Body of pancreas (tissue), 4 donors: ENCODE measurements around the gene NPAS1. TPM values are rescaled to one million over a fixed set of nuclear protein-coding genes. Genes with fewer than 3 reads are reported as not detected.

Experiments
- ATAC-seq: fragments of 150-250 bp; one replicate; pipeline ENCODE4 v1.9.1; 2016
- DNase-seq, 4 donors: peaks; one replicate each; pipeline ENCODE4 v3.0.0-alpha.2; 2019
- H3K27ac ChIP-seq, 4 donors: fragments of 200-600 bp; sonication (generic); 1 replicate in 3 of 4; 2 replicates in 1 of 4; pipeline versions ENCODE4 v1.5.1 to v1.6.1; 2016 to 2019; ENCODE audit warnings: mild to moderate bottlenecking in 1 of 4, mixed read lengths in 1 of 4, moderate library complexity in 1 of 4
- H3K27me3 ChIP-seq, 2 donors: fragments of 200-600 bp; sonication (generic); one replicate each; pipeline ENCODE4 v1.6.0; 2016; ENCODE audit warnings: mild to moderate bottlenecking in 1 of 2
- H3K36me3 ChIP-seq, 2 donors: fragments of 200-600 bp; sonication (generic); replicated peaks in 1 of 2; 2 replicates each; pipeline ENCODE4 v1.5.1; 2016; ENCODE audit warnings: low read depth in 2 of 2; ENCODE audit not compliant: insufficient read depth in 1 of 2
- H3K4me1 ChIP-seq: fragments of 200-600 bp; sonication (generic); one replicate; pipeline ENCODE4 v1.6.0; 2016
- H3K4me3 ChIP-seq, 2 donors: fragments of 200-600 bp; sonication (generic); 1 replicate in 1 of 2; 2 replicates in 1 of 2; pipeline ENCODE4 v1.5.1; 2016 to 2019
- H3K9me3 ChIP-seq, 3 donors: fragments of 200-600 bp; sonication (generic); 1 replicate in 2 of 3; 2 replicates in 1 of 3; pipeline ENCODE4 v1.5.1; 2016
- CTCF ChIP-seq, 7 experiments: fragments of 450-650 bp in 4 of 7; fragments of 200-600 bp in 3 of 7; sonication (generic) in 3 of 7; IDR thresholded peaks; one replicate each; pipeline ENCODE4 v1.5.1; 2016 to 2019; ENCODE audit warnings: antibody characterized with exemption in 7 of 7
- POLR2A ChIP-seq, 3 donors: fragments of 450-650 bp; IDR thresholded peaks; one replicate each; pipeline ENCODE4 v1.6.1; 2016; ENCODE audit warnings: antibody characterized with exemption in 3 of 3, mild to moderate bottlenecking in 2 of 3
- WGBS, 2 donors: methylation state at CpG; one replicate each; pipeline ENCODE4 v1.1.5; 2017; 5-methylcytosine and 5-hydroxymethylcytosine counted together
- intact Hi-C: fragments of 100-400 bp; cut with DNase I; formaldehyde crosslinking; loops from one replicate; pipeline ENCODE4 v1.15.1; 2023
- total RNA-seq, 2 donors: library from RNA; depleted of rRNA; stranded (reverse); fragments of >200 nt; gene quantifications; one replicate each; pipeline ENCODE4 v1.1.0, GENCODE V29; 2016

NPAS1 gene
- total RNA-seq, 2 donors from 2014 or later: not detected

GRCh38 chr19:46983097-46983496, 36.5 kb upstream of the NPAS1 start:
- intact Hi-C loops: no loop called here
- Histone ChIP-seq H3K4me1 (peaks cover 13% of the 10 kb centered on the region), H3K36me3 (no peaks in the 10 kb centered on the region), H3K27ac (no peak overlapping the region), H3K9me3 (no peaks in the 10 kb centered on the region), H3K4me3 (no peak overlapping the region), H3K27me3 (no peaks in the 10 kb centered on the region)
- WGBS, 2 donors: 99% methylated on average over 6 of the region's 6 CpGs
- DNase-seq (no peak), ATAC-seq (no peak)
- no peak for TF ChIP-seq CTCF (IDR thresholded peaks at IDR 0.05)
- no peak for TF ChIP-seq POLR2A (IDR thresholded peaks at IDR 0.05)

GRCh38 chr19:46984077-46985010, 35.3 kb upstream of the NPAS1 start:
- no peaks in the 10 kb centered on the region for H3K27me3 ChIP-seq
- H3K27ac ChIP-seq: peak overlapping the region; percentile 10 to 67 (median 28)
- H3K36me3 ChIP-seq: no peaks in the 10 kb centered on the region
- peaks cover 11% of the 10 kb centered on the region for H3K4me1 ChIP-seq
- no peak overlapping the region for H3K4me3 ChIP-seq
- WGBS, 2 donors: 32 to 34% methylated on average over 20 of the region's 20 CpGs
- intact Hi-C loops: no loop called here
- ATAC-seq (peak; percentile 76), DNase-seq (peak in 3 of 4 donors; percentile 49 to 74 (median 61))
- TF ChIP-seq CTCF (IDR thresholded peaks at IDR 0.05) (no peak), POLR2A (IDR thresholded peaks at IDR 0.05) (no peak)
- H3K9me3 ChIP-seq: no peaks in the 10 kb centered on the region

- Histone ChIP-seq H3K27ac (peak overlapping the region in 1 of 4 donors; percentile 39), H3K36me3 (no peaks in the 10 kb centered on the region), H3K27me3 (no peaks in the 10 kb centered on the region), H3K4me1 (peaks cover 13% of the 10 kb centered on the region), H3K4me3 (no peak overlapping the region), H3K9me3 (no peaks in the 10 kb centered on the region)
- no peak for TF ChIP-seq CTCF (IDR thresholded peaks at IDR 0.05)
- no peak for TF ChIP-seq POLR2A (IDR thresholded peaks at IDR 0.05)
- intact Hi-C loops: no loop called here
- WGBS, 2 donors: 82% methylated on average over 9 to 14 of the region's 14 CpGs
- ATAC-seq (no peak), DNase-seq (no peak)
Measured at GRCh38 chr19:46985542-46986415, 33.9 kb upstream of the NPAS1 start.

- no peak for ATAC-seq
- H3K36me3 ChIP-seq: no peaks in the 10 kb centered on the region
- no peaks in the 10 kb centered on the region for H3K27me3 ChIP-seq
- no peaks in the 10 kb centered on the region for H3K9me3 ChIP-seq
- WGBS, 2 donors: 88 to 91% methylated on average over 13 to 14 of the region's 14 CpGs
- H3K27ac ChIP-seq: no peak overlapping the region
- intact Hi-C loops: no loop called here
- TF ChIP-seq POLR2A (IDR thresholded peaks at IDR 0.05) (no peak), CTCF (IDR thresholded peaks at IDR 0.05) (no peak)
- H3K4me3 ChIP-seq: no peak overlapping the region
- DNase-seq: no peak
- peaks cover 32% of the 10 kb centered on the region for H3K4me1 ChIP-seq
Measured at GRCh38 chr19:46988614-46989230, 30.9 kb upstream of the NPAS1 start.
